Testis (tissue), 2 donors: ENCODE measurements around the gene PRKN.

ENCODE experiments used
- CTCF ChIP-seq, 3 experiments: fragments of 450-650 bp in 2 of 3; fragments of 200-600 bp in 1 of 3; sonication (generic) in 1 of 3; IDR thresholded peaks; one replicate each; pipeline ENCODE4 v1.5.1; 2016 to 2019; ENCODE audit warnings: antibody characterized with exemption in 3 of 3, mild to moderate bottlenecking in 2 of 3, moderate library complexity in 1 of 3
- POLR2A ChIP-seq: fragments of 450-650 bp; IDR thresholded peaks from one replicate; pipeline ENCODE4 v1.6.1; 2017; ENCODE audit warnings: antibody characterized with exemption, mild to moderate bottlenecking, moderate library complexity

DNA sequence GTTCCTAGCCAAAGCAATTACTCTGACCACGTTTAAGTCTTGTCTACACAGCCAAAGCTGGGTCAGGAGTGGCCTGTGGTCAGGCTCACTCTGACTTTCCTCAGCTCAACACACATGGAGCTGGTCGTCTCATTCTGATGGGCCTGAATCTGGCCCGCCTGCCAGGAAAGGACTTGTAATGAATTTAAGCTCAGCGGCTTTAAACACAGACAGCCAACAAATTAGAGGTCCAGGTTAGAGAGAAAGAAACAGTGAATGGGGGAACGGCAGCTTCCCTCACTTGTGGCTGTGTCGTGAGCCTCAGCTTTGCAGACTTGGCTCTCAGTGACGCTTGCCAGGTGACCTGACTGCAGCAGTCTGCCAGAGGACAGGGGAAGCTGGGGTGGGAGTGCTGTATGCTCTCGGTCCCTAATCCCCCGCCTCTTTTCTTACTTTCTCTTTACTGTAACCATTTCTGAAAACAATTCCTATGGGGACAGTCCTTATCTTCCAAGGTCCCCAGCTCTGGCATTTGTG lies 1331.8 kb downstream of the PRKN start:
- TF ChIP-seq CTCF (IDR thresholded peaks at IDR 0.05): no peak
- TF ChIP-seq POLR2A: no peak
